Gastroesophageal sphincter (tissue), 3 donors: ENCODE results near the gene MPND.

Experiments
- CTCF ChIP-seq, 4 experiments: fragments of 200-600 bp in 2 of 4; fragments of 450-650 bp in 2 of 4; sonication (generic) in 1 of 4; IDR thresholded peaks; one replicate each; pipeline ENCODE4 v1.5.1; 2017 to 2019; ENCODE audit warnings: antibody characterized with exemption in 4 of 4, mild to moderate bottlenecking in 2 of 4, moderate library complexity in 2 of 4
- EP300 ChIP-seq: sonication (generic); formaldehyde crosslinking; IDR thresholded peaks from one replicate; pipeline ENCODE4 v1.6.1; 2017; ENCODE audit warnings: antibody characterized with exemption, mild to moderate bottlenecking
- POLR2A ChIP-seq, 2 donors: fragments of 450-650 bp; IDR thresholded peaks; one replicate each; pipeline ENCODE4 v1.6.1; 2017; ENCODE audit warnings: antibody characterized with exemption in 2 of 2, mild to moderate bottlenecking in 2 of 2, moderate library complexity in 1 of 2
- POLR2AphosphoS5 ChIP-seq: sonication (generic); formaldehyde crosslinking; IDR thresholded peaks from one replicate; pipeline ENCODE4 v1.6.1; 2017; ENCODE audit warnings: antibody characterized with exemption

GRCh38 chr19:4354897-4355296 lies 11.5 kb downstream of the MPND start:
- no peak for TF ChIP-seq EP300
- TF ChIP-seq CTCF (IDR thresholded peaks at IDR 0.05) = no peak
- TF ChIP-seq POLR2A (IDR thresholded peaks at IDR 0.05) = no peak
- no peak for TF ChIP-seq POLR2AphosphoS5
